Diencephalon (tissue), 1 donor: ENCODE measurements around the gene AGTRAP. TPM values are rescaled to one million over a fixed set of nuclear protein-coding genes. Genes with fewer than 3 reads are reported as not detected.

ENCODE experiments used
- total RNA-seq: library from RNA; depleted of rRNA; stranded (reverse); fragments of >200 nt; gene quantifications from one replicate; pipeline ENCODE4 v1.2.3, GENCODE V29; 2014

Gene AGTRAP, protein sequence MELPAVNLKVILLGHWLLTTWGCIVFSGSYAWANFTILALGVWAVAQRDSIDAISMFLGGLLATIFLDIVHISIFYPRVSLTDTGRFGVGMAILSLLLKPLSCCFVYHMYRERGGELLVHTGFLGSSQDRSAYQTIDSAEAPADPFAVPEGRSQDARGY
- 11.5 TPM for total RNA-seq

DNA sequence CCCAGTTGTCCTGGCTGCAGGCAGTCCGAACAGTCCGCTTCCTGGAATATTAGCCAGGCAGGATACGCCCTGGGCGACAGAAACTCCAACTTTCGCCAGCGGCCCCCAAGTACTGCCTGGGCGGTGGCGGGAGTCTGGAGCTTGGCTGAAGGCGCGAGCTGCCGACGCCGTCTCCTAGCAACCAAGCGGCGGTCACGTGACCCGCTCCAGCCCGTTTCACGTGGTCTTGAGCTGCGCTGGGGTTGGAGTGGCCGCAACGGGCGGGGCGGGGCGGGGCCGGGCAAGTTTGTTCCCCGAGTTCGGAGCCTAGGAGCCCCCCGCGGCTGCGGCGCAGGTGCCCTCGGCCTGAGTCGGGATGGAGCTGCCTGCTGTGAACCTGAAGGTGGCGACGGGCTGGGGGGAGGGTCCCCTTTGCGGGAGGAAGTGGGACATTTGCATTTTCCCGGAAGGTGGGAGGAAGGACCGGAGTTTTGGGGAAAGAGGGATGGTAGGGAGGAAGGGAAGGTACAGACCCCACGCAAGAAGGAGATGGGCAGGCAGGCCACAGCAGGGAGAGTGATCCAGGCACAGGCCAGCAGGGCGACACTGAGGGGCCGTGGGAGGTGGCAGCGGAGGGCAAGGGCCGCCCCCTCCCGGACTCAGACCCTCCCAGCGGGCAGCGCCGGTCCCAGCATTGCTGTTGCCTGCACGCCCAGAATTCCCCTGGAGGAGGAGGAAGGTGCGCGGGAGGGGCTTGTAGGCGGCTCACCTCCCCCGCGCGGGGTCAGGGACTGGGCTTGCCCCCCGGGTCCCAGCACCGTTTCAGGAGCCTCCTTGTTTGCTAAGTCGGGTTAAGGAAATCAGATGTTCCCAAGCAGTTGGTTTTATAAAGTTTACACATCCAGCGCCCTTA lies at the start of gene AGTRAP:
AGTRAP (plus strand) TSS at position 283 of the 892 bp plus-strand sequence; CDS start at position 356, 73 bp downstream.

DNA sequence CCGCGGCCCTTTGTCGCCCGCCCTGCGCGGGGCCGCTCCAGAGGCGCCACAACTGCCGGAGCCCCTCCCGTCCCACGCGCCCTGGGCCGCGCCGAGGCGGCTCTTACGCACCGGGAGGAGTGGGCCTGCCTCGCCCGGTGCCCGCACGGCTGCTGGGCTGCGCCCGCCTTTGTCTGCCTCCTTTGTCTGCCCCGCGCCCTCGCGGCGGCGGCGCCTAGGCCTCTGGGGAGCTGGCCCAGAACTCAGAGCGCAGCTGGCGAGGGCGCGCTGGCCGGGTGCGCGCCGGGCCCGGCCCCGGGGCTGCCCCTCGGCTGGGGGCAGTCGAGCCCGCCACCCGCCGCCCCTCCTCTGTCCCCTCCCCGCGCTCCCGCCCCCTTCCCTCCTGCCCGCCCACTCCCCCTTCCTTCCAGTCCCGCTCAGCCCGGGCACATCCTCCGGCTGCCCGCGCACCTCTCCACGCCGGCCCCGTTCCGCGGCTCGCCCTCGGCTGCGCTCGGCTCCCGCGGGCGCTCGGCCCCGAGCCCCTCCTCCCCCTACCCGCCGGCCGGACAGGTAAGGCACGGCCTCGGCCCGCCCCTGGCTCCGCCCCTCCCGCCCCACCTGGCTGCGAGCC lies 44.5 kb upstream of the AGTRAP start, which contains the start of gene DRAXIN:
DRAXIN (plus strand) TSS at position 409 of the 613 bp plus-strand sequence. CDS start 14,549 bp downstream, outside the sequence.

DNA sequence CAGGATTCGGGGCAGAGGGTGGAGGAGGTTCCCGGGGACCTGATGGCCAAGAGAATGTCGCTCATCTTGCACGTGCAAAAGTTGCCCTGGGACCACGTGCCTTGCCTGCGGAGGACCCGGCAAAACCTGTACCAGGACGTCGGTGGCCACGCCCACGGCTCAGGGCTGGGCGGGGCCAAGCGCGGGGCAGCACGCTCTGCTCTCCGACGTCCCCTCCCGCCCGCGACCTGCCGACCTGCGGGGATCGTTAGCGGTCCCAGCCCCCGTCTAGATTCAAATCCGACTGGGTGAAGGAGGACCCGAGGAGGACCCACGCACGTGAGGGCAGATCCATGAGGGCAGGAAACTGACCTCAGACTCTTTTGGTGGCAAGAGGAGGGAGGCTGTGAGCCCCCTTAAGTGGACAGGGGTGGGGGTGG lies 26.1 kb downstream of the AGTRAP start, which contains the start of gene C1orf167:
C1orf167 (plus strand) TSS at position 206 of the 419 bp plus-strand sequence. CDS start 2,208 bp downstream, outside the sequence.

Other genes with a start within 250 kb of the AGTRAP start
- gene FBXO2, start 81.7 kb upstream of the AGTRAP start, total RNA-seq: 11.5 TPM
- 51.0 TPM for gene FBXO44, start 81.3 kb upstream of the AGTRAP start, total RNA-seq
- 8.3 TPM for gene FBXO6, start 71.9 kb upstream of the AGTRAP start, total RNA-seq
- 43.1 TPM for gene MAD2L2, start 55.0 kb upstream of the AGTRAP start, total RNA-seq
- 36.7 TPM for gene DRAXIN, start 44.4 kb upstream of the AGTRAP start, total RNA-seq
- gene C1orf167, start 26.1 kb downstream of the AGTRAP start, total RNA-seq: not detected
- 25.4 TPM for gene MTHFR, start 69.8 kb downstream of the AGTRAP start, total RNA-seq
- gene CLCN6, start 70.1 kb downstream of the AGTRAP start, total RNA-seq: 28.4 TPM
- 0.69 TPM for gene NPPA, start 111.6 kb downstream of the AGTRAP start, total RNA-seq
- 3.0 TPM for gene NPPB, start 122.8 kb downstream of the AGTRAP start, total RNA-seq
- 21.0 TPM for gene KIAA2013, start 190.3 kb downstream of the AGTRAP start, total RNA-seq
- 28.8 TPM for gene PLOD1, start 198.6 kb downstream of the AGTRAP start, total RNA-seq
- gene MFN2, start 244.3 kb downstream of the AGTRAP start, total RNA-seq: 59.7 TPM